ENCODE data around the gene CCL27.

CCL27 gene

GRCh38 chr9:34627716-34628655 lies 34.5 kb downstream of the CCL27 start:
- no peak for DNase-seq (ENCODE audit: low spot score)

GRCh38 chr9:34625186-34625486 lies 37.3 kb downstream of the CCL27 start:
- DNase-seq (ENCODE audit: low spot score) = no peak

GRCh38 chr9:34624475-34625185 lies 37.8 kb downstream of the CCL27 start:
- DNase-seq (ENCODE audit: low spot score) = no peak

- no peak for DNase-seq (ENCODE audit: low spot score)
Observed at GRCh38 chr9:34623374-34624235, 38.9 kb downstream of the CCL27 start.

GRCh38 chr9:34620061-34620994 lies 42.1 kb downstream of the CCL27 start, which contains the start of gene DCTN3:
TSS of gene DCTN3 (minus strand) at chr9:34620495. CDS start at chr9:34620464, 31 bp downstream.
- peak; percentile 95 for DNase-seq (ENCODE audit: low spot score)

GRCh38 chr9:34615132-34615531 lies 47.3 kb downstream of the CCL27 start:
- DNase-seq (ENCODE audit: low spot score) = peak; percentile 81

GRCh38 chr9:34612788-34613390 lies 49.6 kb downstream of the CCL27 start:
- DNase-seq (ENCODE audit: low spot score) = peak; percentile 78

Small RNA genes lying within 50 kb of the gene (small RNA-seq; reads per million reads assigned to genes)
- gene CCL27 = 0 reads per million in 2 experiments

Data from SK-N-DZ (cell line).